Measurements from ENCODE around the gene KRTAP10-9. TPM values are rescaled to one million over a fixed set of nuclear protein-coding genes. Genes with fewer than 3 reads are reported as not detected.

The KRTAP10-9 gene
- polyA plus RNA-seq, 3 donors, result not detected

DNA sequence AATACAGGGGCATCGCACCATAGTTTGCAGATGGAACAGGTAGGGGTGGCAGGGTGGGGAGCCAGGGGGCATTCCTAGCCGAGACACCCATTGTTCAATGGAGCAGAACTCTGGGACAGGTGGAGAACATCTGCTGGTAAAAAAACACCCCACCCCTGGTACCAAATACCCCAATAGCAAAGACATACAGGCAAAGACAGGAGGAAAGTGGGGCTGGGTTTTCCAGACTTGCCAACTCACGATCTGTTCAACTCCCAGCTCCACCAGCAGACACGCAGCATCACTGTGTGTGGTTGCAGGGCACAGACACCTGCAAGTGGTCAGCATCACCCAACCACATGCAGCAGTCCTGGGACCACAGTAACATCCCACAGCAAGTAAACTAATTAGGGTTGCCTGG, 15.3 kb upstream of the KRTAP10-9 start:
- H3K4me3 ChIP-seq (replicated peaks in 1 of 3; ENCODE audit: low read depth in 2 of 3, low read length in 3 of 3), result no peak overlapping the region
- H3K36me3 Mint-ChIP-seq, result no peaks in the 10 kb centered on the region
- WGBS (ENCODE audit: insufficient coverage), result no CpG with 5 or more reads among the region's 4 CpGs

DNA sequence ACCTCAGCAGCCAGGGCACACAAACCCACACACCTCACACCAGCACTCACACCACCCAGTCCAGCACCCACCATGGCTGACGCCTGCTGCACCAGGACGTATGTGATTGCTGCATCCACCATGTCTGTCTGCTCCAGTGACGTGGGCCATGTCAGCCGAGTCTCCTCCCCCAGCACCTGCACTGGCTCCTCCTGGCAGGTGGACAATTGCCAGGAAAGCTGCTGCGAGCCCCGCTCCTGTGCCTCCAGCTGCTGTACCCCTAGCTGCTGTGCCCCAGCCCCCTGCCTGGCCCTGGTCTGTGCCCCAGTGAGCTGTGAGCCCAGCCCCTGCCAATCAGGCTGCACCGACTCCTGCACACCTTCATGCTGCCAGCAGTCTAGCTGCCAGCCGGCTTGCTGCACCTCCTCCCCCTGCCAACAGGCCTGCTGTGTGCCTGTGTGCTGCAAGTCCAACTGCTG, 14.8 kb upstream of the KRTAP10-9 start, which contains the start of gene KRTAP10-8:
Gene KRTAP10-8, plus strand, starts transcription at position 51 of the 458 bp plus-strand sequence. Its CDS starts 22 bp downstream, at position 73.
- DNase-seq, result no peak
- peaks cover 0 to 9% (median 3%) of the 10 kb centered on the region in 3 donors for H3K27me3 Mint-ChIP-seq (ENCODE audit: low read depth in 3 of 3)
- no peak within 1 kb of the TSS for H3K4me3 Mint-ChIP-seq
- peaks cover 20 to 37% (median 31%) of the 10 kb centered on the region in 7 donors for H3K9me3 Mint-ChIP-seq
- intact Hi-C loops (cut with micrococcal nuclease), result no loop called here
- Histone ChIP-seq H3K4me1 (ENCODE audit: control insufficient read depth in 1 of 2, insufficient read depth in 2 of 2, low read length in 2 of 2) (no peaks in the 10 kb centered on the region), H3K36me3 (replicated peaks in 1 of 2; ENCODE audit: control insufficient read depth in 1 of 2, insufficient read depth in 2 of 2, low read length in 2 of 2) (no peaks in the 10 kb centered on the region), H3K9me3 (replicated peaks in 1 of 2; ENCODE audit: control insufficient read depth in 1 of 2, insufficient read depth in 1 of 2, low read length in 2 of 2) (peaks cover 19 to 25% of the 10 kb centered on the region in 2 donors), H3K27ac (ENCODE audit: low read depth in 1 of 2, low read length in 2 of 2) (no peak within 1 kb of the TSS), H3K79me2 (ENCODE audit: insufficient read depth, low read length) (no peaks in the 10 kb centered on the region), H3K27me3 (ENCODE audit: control insufficient read depth in 2 of 2, insufficient read depth in 2 of 2, low read length in 2 of 2) (no peaks in the 10 kb centered on the region), H4K20me1 (ENCODE audit: insufficient read depth, low read length) (no peaks in the 10 kb centered on the region), H2AFZ (ENCODE audit: insufficient read depth, low read depth, low read length, poor library complexity, severe bottlenecking) (no peak within 1 kb of the TSS), H3K4me2 (replicated peaks; ENCODE audit: extremely low read depth, low read length, poor library complexity, severe bottlenecking) (no peak within 1 kb of the TSS), H3K4me3 (replicated peaks in 1 of 3; ENCODE audit: low read depth in 2 of 3, low read length in 3 of 3) (no peak within 1 kb of the TSS), H3K9ac (ENCODE audit: insufficient read depth, low read length, poor library complexity, severe bottlenecking) (no peak within 1 kb of the TSS)
- no peak within 1 kb of the TSS for H3K27ac Mint-ChIP-seq
- TF ChIP-seq, protein P1, sequence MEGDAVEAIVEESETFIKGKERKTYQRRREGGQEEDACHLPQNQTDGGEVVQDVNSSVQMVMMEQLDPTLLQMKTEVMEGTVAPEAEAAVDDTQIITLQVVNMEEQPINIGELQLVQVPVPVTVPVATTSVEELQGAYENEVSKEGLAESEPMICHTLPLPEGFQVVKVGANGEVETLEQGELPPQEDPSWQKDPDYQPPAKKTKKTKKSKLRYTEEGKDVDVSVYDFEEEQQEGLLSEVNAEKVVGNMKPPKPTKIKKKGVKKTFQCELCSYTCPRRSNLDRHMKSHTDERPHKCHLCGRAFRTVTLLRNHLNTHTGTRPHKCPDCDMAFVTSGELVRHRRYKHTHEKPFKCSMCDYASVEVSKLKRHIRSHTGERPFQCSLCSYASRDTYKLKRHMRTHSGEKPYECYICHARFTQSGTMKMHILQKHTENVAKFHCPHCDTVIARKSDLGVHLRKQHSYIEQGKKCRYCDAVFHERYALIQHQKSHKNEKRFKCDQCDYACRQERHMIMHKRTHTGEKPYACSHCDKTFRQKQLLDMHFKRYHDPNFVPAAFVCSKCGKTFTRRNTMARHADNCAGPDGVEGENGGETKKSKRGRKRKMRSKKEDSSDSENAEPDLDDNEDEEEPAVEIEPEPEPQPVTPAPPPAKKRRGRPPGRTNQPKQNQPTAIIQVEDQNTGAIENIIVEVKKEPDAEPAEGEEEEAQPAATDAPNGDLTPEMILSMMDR (IDR thresholded peaks at IDR 0.05), result no peak
- H3K4me1 Mint-ChIP-seq, result no peaks in the 10 kb centered on the region
- no peaks in the 10 kb centered on the region for H3K36me3 Mint-ChIP-seq
- 97% methylated on average over 8 of the region's 8 CpGs for WGBS (ENCODE audit: insufficient coverage)

More for the DNA sequence above, 15.3 kb upstream of the KRTAP10-9 start:
- Histone ChIP-seq H3K4me2 (replicated peaks; ENCODE audit: extremely low read depth, low read length, poor library complexity, severe bottlenecking) (no peak overlapping the region), H3K9ac (ENCODE audit: insufficient read depth, low read length, poor library complexity, severe bottlenecking) (no peak overlapping the region), H3K27ac (ENCODE audit: low read depth in 1 of 2, low read length in 2 of 2) (no peak overlapping the region), H2AFZ (ENCODE audit: insufficient read depth, low read depth, low read length, poor library complexity, severe bottlenecking) (no peak overlapping the region), H3K9me3 (replicated peaks in 1 of 2; ENCODE audit: control insufficient read depth in 1 of 2, insufficient read depth in 1 of 2, low read length in 2 of 2) (peaks cover 19 to 25% of the 10 kb centered on the region in 2 donors), H3K27me3 (ENCODE audit: control insufficient read depth in 2 of 2, insufficient read depth in 2 of 2, low read length in 2 of 2) (no peaks in the 10 kb centered on the region), H4K20me1 (ENCODE audit: insufficient read depth, low read length) (no peaks in the 10 kb centered on the region), H3K36me3 (replicated peaks in 1 of 2; ENCODE audit: control insufficient read depth in 1 of 2, insufficient read depth in 2 of 2, low read length in 2 of 2) (no peaks in the 10 kb centered on the region), H3K4me1 (ENCODE audit: control insufficient read depth in 1 of 2, insufficient read depth in 2 of 2, low read length in 2 of 2) (no peaks in the 10 kb centered on the region), H3K79me2 (ENCODE audit: insufficient read depth, low read length) (no peaks in the 10 kb centered on the region)
- Mint-ChIP-seq H3K27ac (no peak overlapping the region), H3K27me3 (ENCODE audit: low read depth in 3 of 3) (peaks cover 3 to 9% (median 3%) of the 10 kb centered on the region in 3 donors), H3K9me3 (peaks cover 22 to 37% (median 31%) of the 10 kb centered on the region in 7 donors), H3K4me1 (no peaks in the 10 kb centered on the region), H3K4me3 (no peak overlapping the region)
- DNase-seq, result no peak
- intact Hi-C loops (cut with micrococcal nuclease), result no loop called here
- TF ChIP-seq, protein P1 (IDR thresholded peaks at IDR 0.05), result no peak

Measured in CD14-positive monocyte (primary cell).